Ishikawa (cell line): ENCODE data around the gene GIT1.

Source experiments
- CEBPB ChIP-seq: IDR thresholded peaks from 2 replicates; pipeline ENCODE4 v1.6.1; 2012
- CREB1 ChIP-seq: IDR thresholded peaks from 2 replicates; pipeline ENCODE4 v1.6.1; 2012; ENCODE audit warnings: low read depth
- EGR1 ChIP-seq: IDR thresholded peaks from 2 replicates; pipeline ENCODE4 v1.6.1; 2012
- EP300 ChIP-seq: IDR thresholded peaks from 2 replicates; pipeline ENCODE4 v1.6.1; 2012; ENCODE audit warnings: borderline replicate concordance
- NFIC ChIP-seq: IDR thresholded peaks from 2 replicates; pipeline ENCODE4 v1.6.1; 2012
- RAD21 ChIP-seq: IDR thresholded peaks from 2 replicates; pipeline ENCODE4 v1.6.1; 2012; ENCODE audit warnings: low read depth
- TEAD4 ChIP-seq: IDR thresholded peaks from 2 replicates; pipeline ENCODE4 v1.6.1; 2012
- TF ChIP-seq, protein P1 (sequence below): IDR thresholded peaks from 2 replicates; pipeline ENCODE4 v1.6.1; 2012; ENCODE audit warnings: low read depth, mild to moderate bottlenecking

DNA sequence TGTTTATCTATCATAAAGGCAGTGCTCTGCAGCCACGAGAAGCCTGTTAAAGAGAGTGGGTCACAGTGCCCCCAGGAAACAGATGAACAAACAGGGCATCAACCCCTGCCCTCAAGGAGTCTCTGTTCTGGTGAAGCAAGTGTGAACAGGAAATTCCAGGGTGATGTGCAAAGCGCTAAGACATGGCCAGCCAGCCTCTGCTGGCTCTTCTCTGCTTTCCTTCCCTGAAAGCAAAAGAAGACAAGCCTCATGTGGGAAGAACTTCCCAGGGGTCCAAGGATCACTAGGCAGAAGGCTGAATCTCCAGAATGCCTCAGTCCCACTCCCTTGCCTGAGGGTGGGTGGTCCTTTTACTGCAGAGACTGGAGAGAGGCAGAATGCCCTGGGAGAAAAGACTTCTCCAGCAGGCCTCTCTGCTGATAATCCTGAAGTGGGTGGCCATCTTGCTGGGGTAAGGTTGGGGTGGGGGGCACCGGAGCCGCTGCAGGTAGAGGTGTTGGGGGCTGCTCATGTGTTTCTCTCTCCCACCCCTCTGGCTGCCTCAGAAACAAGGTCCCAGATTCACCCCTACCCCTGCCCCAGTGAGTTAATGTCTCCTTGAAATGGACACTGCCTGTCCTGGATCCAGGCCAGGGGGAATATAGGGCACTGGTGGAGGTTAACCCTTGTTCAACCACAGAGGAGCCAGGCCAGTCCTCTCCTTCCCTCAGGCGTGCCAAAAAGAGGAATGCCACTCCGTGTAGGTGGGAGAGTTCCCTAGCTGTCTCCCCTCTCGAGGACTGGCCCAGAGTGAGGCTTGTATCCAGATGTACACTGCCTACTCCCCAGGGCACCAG lies 5.9 kb upstream of the GIT1 start:
- TF ChIP-seq CEBPB = no peak
- no peak for TF ChIP-seq TEAD4
- TF ChIP-seq EGR1 = no peak
- TF ChIP-seq EP300 = no peak
- TF ChIP-seq, protein P1, sequence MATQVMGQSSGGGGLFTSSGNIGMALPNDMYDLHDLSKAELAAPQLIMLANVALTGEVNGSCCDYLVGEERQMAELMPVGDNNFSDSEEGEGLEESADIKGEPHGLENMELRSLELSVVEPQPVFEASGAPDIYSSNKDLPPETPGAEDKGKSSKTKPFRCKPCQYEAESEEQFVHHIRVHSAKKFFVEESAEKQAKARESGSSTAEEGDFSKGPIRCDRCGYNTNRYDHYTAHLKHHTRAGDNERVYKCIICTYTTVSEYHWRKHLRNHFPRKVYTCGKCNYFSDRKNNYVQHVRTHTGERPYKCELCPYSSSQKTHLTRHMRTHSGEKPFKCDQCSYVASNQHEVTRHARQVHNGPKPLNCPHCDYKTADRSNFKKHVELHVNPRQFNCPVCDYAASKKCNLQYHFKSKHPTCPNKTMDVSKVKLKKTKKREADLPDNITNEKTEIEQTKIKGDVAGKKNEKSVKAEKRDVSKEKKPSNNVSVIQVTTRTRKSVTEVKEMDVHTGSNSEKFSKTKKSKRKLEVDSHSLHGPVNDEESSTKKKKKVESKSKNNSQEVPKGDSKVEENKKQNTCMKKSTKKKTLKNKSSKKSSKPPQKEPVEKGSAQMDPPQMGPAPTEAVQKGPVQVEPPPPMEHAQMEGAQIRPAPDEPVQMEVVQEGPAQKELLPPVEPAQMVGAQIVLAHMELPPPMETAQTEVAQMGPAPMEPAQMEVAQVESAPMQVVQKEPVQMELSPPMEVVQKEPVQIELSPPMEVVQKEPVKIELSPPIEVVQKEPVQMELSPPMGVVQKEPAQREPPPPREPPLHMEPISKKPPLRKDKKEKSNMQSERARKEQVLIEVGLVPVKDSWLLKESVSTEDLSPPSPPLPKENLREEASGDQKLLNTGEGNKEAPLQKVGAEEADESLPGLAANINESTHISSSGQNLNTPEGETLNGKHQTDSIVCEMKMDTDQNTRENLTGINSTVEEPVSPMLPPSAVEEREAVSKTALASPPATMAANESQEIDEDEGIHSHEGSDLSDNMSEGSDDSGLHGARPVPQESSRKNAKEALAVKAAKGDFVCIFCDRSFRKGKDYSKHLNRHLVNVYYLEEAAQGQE = no peak
- TF ChIP-seq RAD21 = no peak
- no peak for TF ChIP-seq NFIC
- no peak for TF ChIP-seq CREB1
